ENCODE results near the gene SLC41A3. TPM values are rescaled to one million over a fixed set of nuclear protein-coding genes. Genes with fewer than 3 reads are reported as not detected.
A peak's percentile ranks its signal among the peaks of the same experiment; 100 is the strongest.

SLC41A3 gene
- 74.1 TPM for total RNA-seq

- DNase-seq: peak; percentile 81
Observed at GRCh38 chr3:126083913-126084767, at the start of gene SLC41A3. TSS of gene SLC41A3 (minus strand) at chr3:126084124. CDS start at chr3:126068219, 15,905 bp downstream.

- DNase-seq: no peak
Observed at GRCh38 chr3:126133606-126134005, 49.7 kb upstream of the SLC41A3 start.

- no peak for DNase-seq
Observed at GRCh38 chr3:126132751-126133511, 49.0 kb upstream of the SLC41A3 start.

GRCh38 chr3:126131881-126132750, 48.2 kb upstream of the SLC41A3 start:
- no peak for DNase-seq

- no peak for DNase-seq
Observed at GRCh38 chr3:126130981-126131745, 47.2 kb upstream of the SLC41A3 start.

GRCh38 chr3:126130081-126130855, 46.3 kb upstream of the SLC41A3 start:
- no peak for DNase-seq

GRCh38 chr3:126129398-126129891, 45.5 kb upstream of the SLC41A3 start:
- no peak for DNase-seq

- DNase-seq: no peak
Observed at GRCh38 chr3:126128504-126129397, 44.8 kb upstream of the SLC41A3 start.

GRCh38 chr3:126127904-126128303, 44.0 kb upstream of the SLC41A3 start:
- DNase-seq: no peak

GRCh38 chr3:126127452-126127851, 43.5 kb upstream of the SLC41A3 start:
- no peak for DNase-seq

GRCh38 chr3:126126811-126127431, 43.0 kb upstream of the SLC41A3 start:
- DNase-seq: no peak

GRCh38 chr3:126126286-126126685, 42.4 kb upstream of the SLC41A3 start:
- DNase-seq: no peak

- DNase-seq: no peak
Observed at GRCh38 chr3:126125781-126126251, 41.9 kb upstream of the SLC41A3 start.

- no peak for DNase-seq
Observed at GRCh38 chr3:126125341-126125740, 41.4 kb upstream of the SLC41A3 start.

- no peak for DNase-seq
Observed at GRCh38 chr3:126124896-126125295, 41.0 kb upstream of the SLC41A3 start.

GRCh38 chr3:126124148-126124868, 40.4 kb upstream of the SLC41A3 start:
- no peak for DNase-seq

GRCh38 chr3:126121632-126122031, 37.7 kb upstream of the SLC41A3 start:
- no peak for DNase-seq

- no peak for DNase-seq
Observed at GRCh38 chr3:126121074-126121473, 37.1 kb upstream of the SLC41A3 start.
